ENCODE measurements around the gene RAP1GAP.
"Not testable (repeated sequence)": the region's sequence is repeated elsewhere in the genome, so short reads cannot be mapped to it uniquely, and the experiment has no call there.

The RAP1GAP gene

DNA sequence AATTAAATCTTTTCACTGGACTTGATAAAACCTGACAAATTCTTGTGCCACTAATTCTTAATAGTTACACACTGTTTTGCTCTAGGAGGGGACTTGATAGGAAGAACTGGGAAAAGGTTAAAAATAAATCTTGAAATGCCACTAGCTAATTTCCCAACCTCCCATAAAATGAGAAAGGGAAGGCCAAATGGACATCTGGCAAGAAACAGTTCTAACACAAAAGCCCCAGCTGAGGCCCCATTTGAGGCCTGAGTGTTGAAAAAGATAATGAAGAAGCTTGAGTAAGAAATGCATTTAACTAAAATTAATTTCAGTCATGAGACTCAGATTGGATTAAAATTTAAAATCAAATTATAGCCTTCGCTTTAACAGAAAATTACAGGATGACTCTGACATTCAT is 11.2 kb upstream of the RAP1GAP start:
- DNase-seq = no peak

DNA sequence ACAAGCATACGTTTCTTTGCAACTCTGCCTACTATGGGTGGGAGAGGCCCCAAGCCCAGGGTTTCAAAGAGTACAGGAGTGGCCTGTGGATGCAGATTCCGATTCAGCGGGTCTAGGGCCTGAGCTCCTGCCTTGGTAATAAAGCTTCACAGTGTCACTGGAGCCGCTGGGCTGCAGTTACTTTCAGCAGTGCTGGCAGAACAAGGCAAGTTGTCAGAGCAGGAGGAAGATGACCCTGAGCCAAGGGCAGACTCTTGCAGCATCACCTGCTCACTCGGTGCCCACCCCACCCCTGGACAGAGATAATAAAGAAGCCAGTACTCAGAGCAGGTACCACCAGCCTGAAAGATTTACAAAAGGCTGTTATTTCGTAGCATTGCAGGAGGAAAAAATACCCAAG is 8.0 kb upstream of the RAP1GAP start:
- DNase-seq = no peak

DNA sequence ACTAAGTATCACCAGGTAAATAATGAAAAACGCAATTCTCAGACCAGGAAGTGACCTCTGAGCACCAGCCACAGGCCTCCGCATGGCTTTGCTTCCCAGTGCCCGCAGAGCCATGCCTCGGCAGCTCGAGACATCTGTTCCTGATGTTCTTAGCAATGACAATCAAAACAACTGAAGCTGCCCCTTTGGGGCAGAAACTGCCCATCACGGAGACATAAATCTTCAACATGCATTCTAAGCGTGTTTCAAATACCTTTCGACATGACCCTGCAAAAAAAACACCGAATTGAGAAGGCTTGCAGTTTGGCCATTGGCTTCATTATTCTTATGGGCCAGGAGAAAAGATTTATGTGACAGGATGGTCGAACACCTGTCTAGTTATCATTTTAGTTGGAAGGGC is 5.8 kb upstream of the RAP1GAP start:
- DNase-seq = no peak

DNA sequence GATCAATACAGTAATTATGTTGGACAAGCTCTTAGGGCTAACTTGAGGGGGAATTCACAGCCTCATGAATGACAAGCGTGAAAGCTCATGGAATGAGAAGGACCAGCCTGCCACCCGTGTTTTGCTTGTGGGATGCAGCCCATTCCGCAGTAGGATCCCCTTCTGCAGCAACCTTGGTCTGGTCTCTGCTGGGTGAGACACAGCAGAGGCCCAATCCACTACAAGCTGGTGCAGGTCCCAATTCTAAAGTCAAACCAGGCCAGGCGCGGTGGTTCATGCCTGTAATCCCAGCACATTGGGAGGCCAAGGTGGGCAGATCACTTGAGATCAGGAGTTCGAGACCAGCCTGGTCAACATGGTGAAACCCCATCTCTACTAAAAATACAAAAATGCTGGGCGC is 4.7 kb upstream of the RAP1GAP start:
- not testable (repeated sequence) for DNase-seq

DNA sequence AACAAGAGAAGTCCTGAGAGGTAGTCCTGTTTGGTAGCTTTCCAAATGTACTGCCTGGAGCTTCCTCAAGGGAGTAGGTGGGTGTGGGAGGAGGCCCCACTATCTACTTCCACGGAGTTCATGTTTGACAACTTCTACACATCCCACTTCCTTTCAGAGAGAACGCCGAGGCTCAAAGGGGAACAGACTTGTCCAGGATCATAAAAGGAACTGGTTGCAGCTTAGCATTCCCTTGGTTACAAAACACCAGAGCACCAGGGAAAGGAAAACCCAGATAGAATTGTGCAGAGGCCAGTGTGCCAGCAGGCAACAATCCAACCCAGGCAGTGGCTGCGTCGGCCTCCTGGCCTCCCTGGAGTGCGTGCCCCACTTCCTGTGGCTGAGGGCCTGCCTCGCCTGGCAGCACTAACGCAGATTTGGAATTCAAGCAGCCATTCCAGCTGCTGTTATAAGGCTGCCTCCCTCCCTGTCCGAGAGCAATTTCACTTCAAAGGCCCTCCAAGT is 4.2 kb upstream of the RAP1GAP start:
- peak in 9 of 56 donors; percentile 16 to 70 (median 34) for DNase-seq

DNA sequence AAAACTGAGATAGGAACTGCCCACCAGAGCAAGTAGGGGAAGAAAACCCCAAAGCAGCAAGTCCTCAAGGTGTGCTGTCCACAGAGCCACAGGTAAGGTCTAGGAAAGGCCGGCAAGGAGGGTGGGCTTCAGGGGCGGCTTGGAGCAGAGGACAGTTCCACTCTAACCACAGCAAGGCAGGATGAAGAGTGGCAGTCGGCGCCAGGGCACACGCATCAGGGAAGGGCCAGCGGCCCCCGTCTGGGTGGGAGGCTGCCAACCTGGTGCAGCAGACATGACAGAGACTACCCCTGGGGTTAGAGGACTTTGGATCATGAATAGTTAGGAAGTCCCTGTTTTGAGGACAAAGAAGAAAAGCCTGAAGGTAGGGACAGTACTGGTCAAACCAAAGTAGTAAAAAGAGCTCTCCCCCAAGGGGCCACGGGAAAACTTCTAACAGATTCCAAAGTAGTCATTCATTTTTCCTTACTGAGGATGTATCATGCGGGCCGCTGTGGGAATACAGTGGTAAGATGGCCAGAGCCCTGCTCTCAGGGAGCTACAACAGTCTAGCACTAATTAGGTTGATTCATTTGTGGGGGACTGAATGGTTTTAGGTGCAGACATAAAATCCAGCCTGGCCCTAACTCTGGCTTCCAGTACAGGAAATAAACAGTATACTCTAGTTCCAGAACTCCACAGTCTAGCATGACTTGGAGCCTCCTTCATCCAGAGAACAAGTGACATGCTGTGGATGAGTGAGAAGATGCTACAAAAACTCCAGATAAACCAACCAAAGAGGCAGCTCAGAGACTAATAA is 3.5 kb upstream of the RAP1GAP start:
- no peak for DNase-seq

DNA sequence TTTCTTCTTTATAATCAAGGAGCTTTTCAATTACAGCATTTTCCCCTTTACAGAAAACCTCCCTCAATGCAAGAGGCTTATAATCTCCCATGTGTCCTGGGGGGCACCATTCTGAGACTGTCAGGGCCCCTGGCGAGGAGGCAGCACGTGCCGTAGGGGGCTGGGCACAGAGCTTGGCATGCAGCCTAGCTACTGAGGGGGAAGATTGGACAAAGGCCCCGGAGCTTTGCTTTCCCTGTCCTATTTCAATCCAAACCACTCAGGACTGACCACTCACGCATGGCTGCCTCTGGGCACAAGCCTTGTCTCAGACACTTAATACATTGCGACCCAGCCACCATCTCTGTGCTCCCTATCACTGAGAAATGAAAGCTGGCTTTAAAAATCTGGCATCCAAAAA is 2.8 kb upstream of the RAP1GAP start:
- peak in 4 of 56 donors; percentile 35 to 53 (median 42) for DNase-seq

DNA sequence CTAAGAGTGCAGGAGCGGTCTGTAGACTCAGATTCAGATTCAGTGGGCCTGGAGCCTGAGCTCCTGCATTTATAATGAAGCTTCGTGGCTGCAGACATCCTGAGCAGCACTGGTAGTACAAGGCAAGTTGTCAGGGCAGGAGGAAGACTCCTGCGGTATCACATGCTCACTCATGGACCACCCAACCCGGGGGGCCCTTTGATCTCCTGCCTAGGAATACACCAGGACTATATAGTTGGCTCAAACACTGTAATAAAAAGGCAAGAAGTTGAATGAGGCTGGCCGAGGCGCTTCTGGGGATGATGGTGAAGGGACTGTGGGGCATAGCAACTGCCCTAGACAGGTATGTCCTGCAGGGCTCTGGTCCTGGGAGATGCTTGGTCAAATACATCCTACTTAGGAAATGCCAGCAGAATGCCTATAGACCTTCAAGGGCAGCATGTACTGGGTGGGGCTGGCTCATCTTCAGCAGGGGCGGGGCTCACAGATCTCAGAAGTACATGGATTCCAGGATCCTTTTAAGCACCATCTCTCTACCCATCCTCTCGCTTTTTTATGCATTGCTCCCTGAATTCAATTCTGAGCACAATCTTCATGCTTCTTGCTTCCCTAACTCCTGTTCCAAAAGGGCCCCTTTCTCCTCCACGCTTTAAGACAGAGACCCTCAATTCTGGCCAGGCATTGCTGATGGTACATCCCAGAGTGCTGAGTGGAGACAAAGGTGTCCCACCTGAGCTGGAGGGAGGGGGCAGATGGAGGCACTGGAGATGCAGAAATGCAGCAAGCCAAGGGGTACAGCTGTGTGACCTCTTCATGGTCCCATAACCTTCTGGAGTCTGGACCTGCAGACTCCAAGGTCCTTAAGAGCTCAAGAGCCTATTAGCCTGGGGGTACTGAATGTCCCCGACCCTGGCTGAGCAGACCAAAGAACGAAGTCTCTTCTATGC is 2.1 kb upstream of the RAP1GAP start:
- DNase-seq = no peak

DNA sequence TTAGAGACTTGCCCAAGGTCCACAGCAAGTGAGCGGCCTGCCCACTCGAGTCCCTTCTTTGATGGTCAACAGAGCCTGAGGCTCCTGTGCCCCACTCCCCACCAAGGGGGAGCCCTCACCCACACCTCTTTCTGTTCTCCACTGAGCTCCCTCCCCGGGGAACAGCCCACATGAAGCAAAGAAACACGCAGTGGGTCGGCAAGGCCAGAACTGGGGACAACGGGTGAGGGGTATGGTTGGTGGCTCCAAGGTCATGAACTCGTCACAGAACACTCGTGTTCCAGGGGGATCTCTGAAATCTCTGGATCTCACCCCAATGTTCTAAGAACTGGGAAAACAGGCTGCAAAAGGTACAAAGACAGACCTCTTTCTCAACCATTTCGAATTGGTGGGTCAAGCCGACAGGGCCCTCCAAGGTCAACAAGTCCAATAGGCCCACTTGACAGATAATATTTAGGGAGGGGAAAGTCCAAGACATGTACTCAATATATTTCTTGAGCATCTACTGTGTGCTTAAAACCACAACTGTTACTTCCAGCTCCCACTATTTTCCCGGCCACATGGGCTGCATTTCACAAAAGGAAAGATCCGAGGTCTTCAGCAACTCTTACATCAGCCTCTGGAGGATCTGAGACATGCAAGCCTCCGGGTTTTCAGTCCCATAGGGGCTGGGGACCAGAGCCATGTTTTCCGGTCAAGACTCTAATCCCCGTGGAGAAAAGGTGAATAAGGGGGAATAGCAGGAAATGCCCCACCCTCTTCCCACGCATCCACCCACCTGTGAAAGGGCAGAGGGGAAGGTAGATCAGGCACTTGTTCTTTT is 1.1 kb upstream of the RAP1GAP start:
- no peak for DNase-seq

DNA sequence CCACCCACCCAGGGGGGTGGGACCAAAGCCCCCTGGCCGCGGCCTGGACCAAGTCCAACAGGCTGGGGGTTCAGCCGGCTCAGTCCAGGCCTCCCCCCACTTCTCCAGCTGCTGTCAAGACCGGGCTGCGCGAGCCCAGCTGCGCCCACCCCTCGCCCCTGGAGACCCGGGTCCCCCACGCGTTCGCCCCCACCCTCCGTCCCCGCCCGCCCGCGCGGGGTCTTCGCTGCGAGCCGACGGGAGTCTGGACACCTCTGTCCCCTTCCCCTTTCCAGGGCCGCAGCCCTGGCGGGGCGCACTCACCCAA is 253 bp downstream of the RAP1GAP start:
- peak in 1 of 56 donors; percentile 60 for DNase-seq

DNA sequence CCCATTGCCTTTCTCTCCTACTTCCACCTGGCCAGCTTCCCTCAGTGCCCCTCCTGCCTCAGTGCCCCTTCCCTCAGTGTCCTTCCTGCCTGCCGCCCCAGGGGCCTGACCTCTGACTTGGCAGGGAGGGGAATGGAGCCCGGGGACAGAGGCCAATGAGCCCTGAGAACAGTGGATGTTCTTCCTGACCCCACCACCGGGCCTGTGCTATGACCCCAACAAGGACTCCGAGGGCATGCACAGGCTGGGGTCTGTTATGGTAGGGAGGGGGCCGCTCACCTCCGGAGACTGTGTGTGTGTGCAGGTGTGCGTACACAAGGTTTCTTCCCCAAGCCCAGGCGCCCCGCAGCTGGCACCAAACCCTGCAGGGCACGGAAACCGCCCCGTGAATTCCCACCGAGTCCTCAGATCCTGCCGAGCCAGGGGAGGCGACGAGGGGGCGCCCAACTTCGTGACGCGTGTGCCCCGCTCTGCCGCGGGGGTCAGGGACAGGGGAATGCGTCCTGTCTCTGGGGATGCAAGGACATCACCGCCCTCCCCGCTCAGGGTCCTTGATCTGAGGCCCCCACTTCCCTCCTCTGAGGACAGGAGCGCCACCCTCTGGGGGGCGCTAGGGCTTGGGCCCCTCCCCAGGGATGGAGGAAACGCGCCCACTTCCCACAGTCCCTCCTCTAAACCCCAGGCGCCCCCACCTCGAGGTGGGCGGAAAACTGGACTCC is 766 bp downstream of the RAP1GAP start:
- DNase-seq = no peak

DNA sequence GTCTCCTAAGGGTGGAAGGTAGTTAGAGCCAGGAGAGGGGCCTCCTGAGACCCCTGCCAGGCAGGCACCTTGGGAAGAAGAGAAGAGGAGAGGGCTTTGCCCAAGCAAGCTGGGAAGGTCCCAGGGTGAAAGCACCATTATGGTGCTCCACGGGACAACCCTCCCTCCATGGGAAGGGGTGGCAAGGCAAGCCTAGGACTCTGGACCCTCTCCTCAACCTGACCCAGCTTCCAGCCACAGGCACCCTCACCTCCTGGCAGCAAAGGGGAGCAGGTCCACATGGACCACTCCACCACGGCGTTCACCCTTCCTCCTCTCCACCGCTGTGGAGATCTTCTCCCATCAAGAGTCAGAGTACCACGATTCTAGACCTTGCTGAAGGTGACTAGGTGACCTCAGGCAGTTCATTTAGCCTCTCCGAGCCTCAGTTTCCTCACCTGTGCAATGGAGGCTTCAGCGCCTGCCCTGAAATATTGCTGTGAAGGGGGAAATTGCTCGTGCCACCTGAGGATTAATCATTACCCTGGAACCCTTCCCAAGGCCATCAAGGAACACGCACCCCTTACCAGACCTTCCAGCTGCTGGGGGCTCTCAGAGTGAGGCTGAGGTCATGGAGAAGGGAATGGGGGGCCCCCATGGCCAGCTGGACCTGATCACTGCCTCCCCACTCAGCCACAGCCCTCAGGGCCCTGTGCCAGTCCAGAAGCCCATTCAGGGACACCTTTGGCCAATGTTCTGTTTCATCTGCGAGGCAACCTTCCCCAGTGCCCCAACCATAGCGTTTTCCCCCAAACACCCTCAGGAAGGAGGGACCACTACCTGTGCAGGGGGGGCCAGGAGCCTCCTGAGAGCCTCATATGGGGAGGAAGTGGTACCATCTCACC is 1.6 kb downstream of the RAP1GAP start:
- no peak for DNase-seq

DNA sequence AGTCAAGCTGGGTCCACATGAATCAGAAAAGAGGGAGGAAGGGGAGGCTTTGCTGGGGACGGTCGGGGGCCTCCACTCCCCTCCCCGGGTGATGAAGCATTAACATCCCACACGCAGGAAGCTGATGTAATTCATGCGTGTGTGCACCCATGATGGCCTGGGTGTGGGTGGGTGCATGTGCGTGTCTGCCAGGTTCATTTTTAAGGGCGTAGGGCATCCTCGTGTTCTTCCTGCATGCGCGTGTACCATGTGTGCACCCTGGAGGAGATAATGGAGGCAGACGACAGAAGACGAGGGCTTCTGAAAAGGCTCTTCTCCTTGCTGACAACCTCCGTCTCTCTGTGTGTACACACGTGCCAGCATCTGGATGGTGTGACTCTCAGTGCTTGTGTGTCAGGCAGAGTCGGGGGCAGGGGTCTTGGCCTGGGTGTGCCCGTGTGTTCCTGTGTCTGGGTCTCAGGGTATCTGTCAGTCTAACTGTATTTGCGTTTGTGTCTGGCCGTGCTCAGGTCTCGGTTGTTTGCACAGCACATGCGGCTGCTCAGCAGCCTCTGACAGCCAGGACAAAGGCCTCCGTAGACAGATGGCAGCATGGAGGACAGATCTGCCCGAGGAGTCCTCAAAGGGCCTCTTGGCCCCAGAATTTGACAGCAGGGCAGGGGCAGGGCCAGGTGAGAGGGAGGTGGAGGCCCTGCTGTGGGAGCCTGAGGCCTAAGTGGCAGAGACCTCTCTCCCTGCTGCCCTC is 2.4 kb downstream of the RAP1GAP start:
- peak in 15 of 56 donors; percentile 26 to 72 (median 47) for DNase-seq

DNA sequence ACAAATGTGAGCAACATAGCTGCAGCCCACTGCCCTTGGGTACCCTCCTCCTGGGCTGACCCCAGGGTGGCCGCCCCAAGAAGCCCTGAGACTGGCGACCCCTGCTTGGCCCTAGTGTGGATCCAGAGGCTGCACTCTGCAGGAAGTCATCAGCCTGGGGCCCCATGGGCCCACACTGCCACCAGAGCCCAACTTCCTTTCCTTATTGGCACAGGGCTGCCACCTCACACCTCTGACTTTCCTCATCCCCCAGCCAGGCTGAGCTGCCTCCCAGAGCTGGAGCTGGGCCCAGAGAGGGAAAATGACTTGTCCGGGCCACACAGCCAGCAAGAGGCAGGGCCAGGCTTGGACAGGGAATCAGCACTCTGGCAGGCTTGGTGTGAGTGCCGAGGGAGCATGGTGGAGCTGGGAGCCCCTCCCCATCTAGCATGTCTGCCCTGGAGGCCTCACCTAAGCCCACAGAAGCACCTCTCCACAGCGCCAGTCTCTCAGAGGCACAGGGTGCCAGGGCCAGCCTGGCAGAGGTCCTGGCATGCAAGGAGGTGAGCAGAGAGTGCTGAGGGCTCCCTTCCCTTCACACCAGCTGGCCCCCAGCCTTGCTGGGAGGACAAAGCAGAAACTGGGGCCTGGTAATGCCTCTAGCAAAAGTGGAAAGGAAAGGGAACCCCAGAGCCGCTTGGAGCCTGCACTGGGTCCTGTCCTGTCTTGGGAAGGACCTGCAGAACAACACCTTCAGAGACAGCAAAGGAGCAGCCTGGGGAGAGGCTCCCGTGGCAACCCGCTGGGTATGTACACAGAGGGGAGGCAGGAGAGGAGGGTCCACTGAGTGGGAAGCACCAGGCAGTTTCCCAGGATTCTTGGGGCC is 3.2 kb downstream of the RAP1GAP start:
- no peak for DNase-seq

DNA sequence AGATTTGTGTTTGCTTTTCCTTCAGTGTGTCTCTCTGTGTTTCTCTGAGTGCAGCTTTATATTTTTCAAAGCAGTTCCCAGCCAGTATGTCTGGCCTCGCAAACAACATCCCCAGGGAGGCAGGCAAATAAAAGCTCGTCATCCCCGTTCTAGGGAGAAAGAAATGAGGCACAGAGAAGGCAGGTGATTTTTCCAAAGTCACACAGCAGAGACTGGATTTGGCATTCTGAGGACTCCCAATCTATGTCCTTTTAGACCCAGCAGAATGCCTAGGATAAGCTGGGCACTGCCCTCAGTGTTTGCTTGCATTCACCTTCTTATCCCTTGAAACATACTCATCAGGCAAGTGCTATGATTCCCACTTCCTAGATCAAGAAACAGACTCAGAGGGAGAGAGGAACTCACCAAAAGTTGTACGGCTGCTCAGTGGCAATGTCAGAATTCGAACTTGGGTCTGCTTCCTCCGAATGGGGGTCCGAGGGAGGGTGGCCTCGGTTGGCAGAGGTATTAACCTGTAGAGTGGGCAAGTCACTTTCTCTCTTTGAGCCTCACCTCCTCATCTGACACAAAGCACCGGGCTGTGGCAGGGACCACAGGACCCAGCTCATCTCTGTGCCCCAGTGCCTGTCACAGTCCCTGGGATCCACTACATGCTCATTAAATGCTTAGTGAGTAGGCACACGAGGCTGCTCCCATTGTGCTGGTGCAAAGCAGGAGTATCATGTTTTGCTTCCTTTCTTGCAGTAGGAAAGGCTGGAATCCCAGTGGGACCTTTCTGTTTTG is 4.2 kb downstream of the RAP1GAP start:
- DNase-seq = no peak

DNA sequence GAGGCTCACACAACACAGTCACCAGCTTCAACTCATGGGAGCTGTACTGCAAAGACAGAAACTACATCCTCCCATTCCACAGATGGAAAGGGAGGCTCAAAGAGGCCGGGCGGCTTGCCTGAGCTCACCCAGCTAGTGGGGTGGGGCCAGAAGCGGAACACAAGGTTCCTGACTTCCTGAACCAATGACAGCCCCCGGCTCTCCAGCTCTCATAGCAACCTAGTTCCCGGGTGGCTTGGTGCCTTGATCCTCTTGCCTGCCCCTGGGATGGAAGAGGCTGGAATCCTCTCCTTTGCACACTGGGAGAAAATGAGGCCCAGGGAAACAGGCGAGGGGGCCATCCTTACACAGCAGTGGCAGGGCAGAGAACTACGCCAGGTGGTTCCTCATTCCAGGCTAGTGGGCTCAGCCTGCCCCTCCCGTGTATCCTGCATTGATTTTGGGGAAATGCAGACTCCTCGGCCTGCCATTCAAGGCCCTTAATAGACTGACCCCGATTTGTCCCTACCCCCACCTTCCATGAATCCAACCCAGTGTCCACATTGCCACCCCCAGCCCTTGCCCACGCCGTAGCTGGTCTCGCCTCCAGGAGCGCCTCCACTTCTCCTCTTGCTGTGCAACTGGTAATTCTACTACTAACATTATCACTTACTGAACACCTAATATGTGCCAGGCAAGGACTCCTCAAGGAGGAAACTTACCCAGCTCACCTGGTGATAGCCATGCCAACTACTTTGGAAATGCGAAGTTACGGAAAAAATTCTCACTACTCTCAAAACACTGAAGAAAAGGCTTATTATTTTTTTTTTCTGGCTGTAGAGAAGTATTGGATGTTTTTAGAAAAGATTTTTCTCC is 5.0 kb downstream of the RAP1GAP start:
- peak in 5 of 56 donors; percentile 35 to 44 (median 37) for DNase-seq
